CD4-positive, alpha-beta memory T cell (primary cell): ENCODE results near the gene OR6C70. TPM values are rescaled to one million over a fixed set of nuclear protein-coding genes. Genes with fewer than 3 reads are reported as not detected.

ENCODE experiments used
- CTCF ChIA-PET: fragments of 350-600 bp; sonication (Branson Sonifier 250); formaldehyde crosslinking; loops from one replicate; lab custom pipeline; 2021; ENCODE audit warnings: inconsistent platforms; ENCODE audit not compliant: partially characterized antibody; lab: Charles Lee
- POLR2A ChIA-PET: fragments of 350-600 bp; sonication (Branson Sonifier 250); formaldehyde crosslinking; loops from one replicate; lab custom pipeline; 2021; ENCODE audit not compliant: partially characterized antibody; lab: Charles Lee
- DNase-seq, 5 donors: peaks; one replicate each; pipeline versions ENCODE4 v3.0.0 to v3.0.0-alpha.2; 2020 to 2022; ENCODE audit warnings: mixed read lengths in 1 of 5
- H3K27ac ChIP-seq: one replicate; pipeline ENCODE4 v1.7.0; 2013; ENCODE audit warnings: low read depth, low read length
- H3K27me3 ChIP-seq: 2 replicates; pipeline ENCODE4 v1.7.0; 2013; ENCODE audit warnings: mild to moderate bottlenecking, low read length, moderate library complexity; ENCODE audit not compliant: insufficient read depth
- H3K36me3 ChIP-seq: 2 replicates; pipeline ENCODE4 v1.7.0; 2013; ENCODE audit warnings: mild to moderate bottlenecking, low read length, moderate library complexity; ENCODE audit not compliant: insufficient read depth
- H3K4me1 ChIP-seq: 2 replicates; pipeline ENCODE4 v1.7.0; 2013; ENCODE audit warnings: mild to moderate bottlenecking, low read length, moderate library complexity; ENCODE audit not compliant: insufficient read depth
- H3K4me3 ChIP-seq, 2 donors: one replicate each; pipeline ENCODE4 v1.7.0; 2013; ENCODE audit warnings: low read length in 2 of 2, mild to moderate bottlenecking in 1 of 2
- H3K9me3 ChIP-seq, 2 donors: one replicate each; pipeline ENCODE4 v1.7.0; 2013; ENCODE audit warnings: low read length in 2 of 2, control low read depth in 1 of 2; ENCODE audit not compliant: control insufficient read depth in 1 of 2
- H3K27ac Mint-ChIP-seq, 7 donors: one replicate each; pipeline ENCODE4 v1.8.0; 2020 to 2021; ENCODE audit warnings: mixed read lengths in 7 of 7, mild to moderate bottlenecking in 6 of 7, inconsistent platforms in 3 of 7, moderate library complexity in 3 of 7
- H3K27me3 Mint-ChIP-seq, 2 donors: one replicate each; pipeline ENCODE4 v1.8.0; 2020 to 2021; ENCODE audit warnings: mixed read lengths in 2 of 2
- H3K36me3 Mint-ChIP-seq, 2 donors: one replicate each; pipeline ENCODE4 v1.8.0; 2020 to 2021; ENCODE audit warnings: mixed read lengths in 2 of 2, inconsistent platforms in 1 of 2, mild to moderate bottlenecking in 1 of 2
- H3K4me1 Mint-ChIP-seq, 4 donors: one replicate each; pipeline ENCODE4 v1.8.0; 2020 to 2021; ENCODE audit warnings: mixed read lengths in 4 of 4, mild to moderate bottlenecking in 1 of 4
- H3K4me3 Mint-ChIP-seq, 8 donors: one replicate each; pipeline ENCODE4 v1.8.0; 2020 to 2021; ENCODE audit warnings: mixed read lengths in 8 of 8, mild to moderate bottlenecking in 7 of 8, moderate library complexity in 6 of 8, inconsistent platforms in 3 of 8
- H3K9me3 Mint-ChIP-seq, 8 donors: one replicate each; pipeline ENCODE4 v1.8.0; 2020 to 2021; ENCODE audit warnings: mixed read lengths in 8 of 8, mild to moderate bottlenecking in 5 of 8, inconsistent platforms in 3 of 8, moderate library complexity in 1 of 8
- intact Hi-C: fragments of 100-400 bp; cut with micrococcal nuclease; formaldehyde crosslinking; loops from one replicate; pipeline ENCODE4 v1.15.1; 2023
- polyA plus RNA-seq, 2 donors: library from polyadenylated mRNA; unstranded; fragments of 300-500 nt; fragmentation: Illumina TruSeq; gene quantifications; one replicate each; pipeline ENCODE4 v1.2.3, GENCODE V29; 2021
- total RNA-seq, 2 experiments: library from RNA; stranded (reverse); gene quantifications; one replicate each; pipeline ENCODE4 v1.2.3, GENCODE V29; 2021

The OR6C70 gene
- total RNA-seq (not detected), polyA plus RNA-seq (not detected)

DNA sequence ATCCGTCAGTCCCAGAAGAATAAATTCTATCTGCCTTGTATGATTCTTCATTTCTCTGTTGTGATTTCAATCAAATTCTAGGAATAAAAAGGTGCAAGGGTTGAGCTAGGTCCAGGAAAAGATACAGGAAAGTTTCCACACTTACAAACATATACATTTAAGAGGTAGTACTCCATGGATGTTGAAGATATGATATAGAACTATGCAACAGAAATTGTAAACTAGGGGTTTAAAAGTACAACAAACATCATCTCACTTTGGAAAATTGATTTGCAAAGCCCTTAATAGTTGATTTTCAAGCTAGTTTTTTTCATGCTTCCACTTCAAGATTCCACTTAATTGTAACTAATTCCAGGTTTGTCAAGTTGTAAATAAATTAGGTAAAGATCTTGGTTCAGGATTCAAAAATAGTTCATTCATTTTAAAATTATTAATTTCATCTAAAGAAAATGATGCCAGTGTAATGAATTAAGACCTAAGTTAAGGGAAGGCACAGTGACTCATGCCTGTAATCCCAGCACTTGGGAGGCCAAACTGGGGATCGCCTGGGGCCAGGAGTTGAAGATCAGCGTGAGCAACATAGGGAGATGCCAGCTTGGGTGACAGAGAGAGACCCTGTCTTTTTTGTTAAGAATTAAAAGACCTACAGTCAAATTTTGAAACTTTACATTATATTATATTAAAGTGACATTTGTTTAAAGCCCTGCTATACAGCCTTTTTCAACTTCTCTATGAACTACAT is at the start of gene OR6C70:
Gene OR6C70 (minus strand): TSS at position 51 of the 742 bp plus-strand sequence. CDS start 0 bp downstream, at position 51.
- H3K36me3 Mint-ChIP-seq = no peaks in the 10 kb centered on the region
- H3K9me3 Mint-ChIP-seq = no peaks in the 10 kb centered on the region
- H3K4me3 Mint-ChIP-seq = no peak within 1 kb of the TSS
- Histone ChIP-seq H3K9me3 (no peaks in the 10 kb centered on the region), H3K36me3 (no peaks in the 10 kb centered on the region), H3K27me3 (no peaks in the 10 kb centered on the region), H3K27ac (no peak within 1 kb of the TSS), H3K4me1 (no peaks in the 10 kb centered on the region), H3K4me3 (no peak within 1 kb of the TSS)
- no peak for DNase-seq
- peaks cover 6 to 9% of the 10 kb centered on the region in 2 donors for H3K27me3 Mint-ChIP-seq
- POLR2A ChIA-PET = no interaction called here
- CTCF ChIA-PET = no interaction called here
- intact Hi-C loops = no loop called here
- H3K4me1 Mint-ChIP-seq = no peaks in the 10 kb centered on the region
- no peak within 1 kb of the TSS for H3K27ac Mint-ChIP-seq

DNA sequence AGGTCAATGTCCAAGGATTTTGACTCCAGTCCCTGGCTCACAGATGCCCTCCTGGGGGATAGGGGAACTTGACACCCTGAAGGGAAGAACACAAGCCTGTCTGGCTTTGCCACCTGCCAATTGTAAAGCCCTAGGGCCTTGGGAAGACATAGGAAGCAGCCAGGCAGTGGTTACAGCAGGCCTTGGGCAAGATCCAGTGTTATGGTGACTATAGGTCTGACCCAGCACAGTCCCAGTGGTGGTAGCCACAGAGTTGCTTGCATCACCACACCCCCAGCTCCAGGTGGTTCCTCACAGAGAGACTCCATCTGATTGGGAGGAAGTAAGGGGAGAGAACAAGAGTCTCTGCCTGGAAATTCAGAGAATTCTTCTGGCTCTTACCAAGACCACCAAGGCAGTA is 46.5 kb upstream of the OR6C70 start:
- H3K36me3 ChIP-seq = no peaks in the 10 kb centered on the region
- DNase-seq = no peak
- CTCF ChIA-PET = no interaction called here
- Mint-ChIP-seq H3K27ac (no peak overlapping the region), H3K4me1 (no peaks in the 10 kb centered on the region), H3K27me3 (peaks cover 14% of the 10 kb centered on the region in 2 donors), H3K4me3 (no peak overlapping the region), H3K9me3 (peaks cover 0 to 5% (median 4%) of the 10 kb centered on the region in 8 donors), H3K36me3 (peaks cover 0 to 2% of the 10 kb centered on the region in 2 donors)
- H3K27ac ChIP-seq = no peak overlapping the region
- no peaks in the 10 kb centered on the region for H3K4me1 ChIP-seq
- H3K27me3 ChIP-seq = no peaks in the 10 kb centered on the region
- POLR2A ChIA-PET = no interaction called here
- intact Hi-C loops = no loop called here
- no peak overlapping the region for H3K4me3 ChIP-seq
- H3K9me3 ChIP-seq = no peaks in the 10 kb centered on the region

DNA sequence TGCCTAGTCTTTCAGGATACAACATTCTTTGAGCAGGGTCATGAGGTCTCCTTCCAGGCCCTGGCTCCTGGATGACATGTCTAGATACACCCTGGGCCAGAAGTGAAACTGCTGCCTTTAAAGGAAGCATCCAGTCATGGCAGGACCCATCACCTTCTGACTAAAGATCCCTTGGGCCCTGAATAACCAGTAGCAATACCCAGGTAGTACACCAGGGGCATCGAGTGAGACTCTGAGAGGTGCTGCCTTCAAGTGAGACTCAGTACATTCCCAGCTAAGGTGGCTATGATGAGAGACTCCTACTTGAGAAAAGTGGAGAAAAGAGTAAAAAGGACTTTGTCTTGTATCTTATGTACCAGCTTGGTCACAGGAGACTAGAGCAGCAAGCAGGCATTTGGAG is 45.8 kb upstream of the OR6C70 start:
- Histone ChIP-seq H3K27me3 (no peaks in the 10 kb centered on the region), H3K4me3 (no peak overlapping the region), H3K36me3 (no peaks in the 10 kb centered on the region), H3K27ac (no peak overlapping the region), H3K9me3 (no peaks in the 10 kb centered on the region), H3K4me1 (no peaks in the 10 kb centered on the region)
- POLR2A ChIA-PET = no interaction called here
- peaks cover 0 to 5% (median 2%) of the 10 kb centered on the region in 8 donors for H3K9me3 Mint-ChIP-seq
- H3K27ac Mint-ChIP-seq = no peak overlapping the region
- H3K4me1 Mint-ChIP-seq = no peaks in the 10 kb centered on the region
- CTCF ChIA-PET = no interaction called here
- H3K4me3 Mint-ChIP-seq = no peak overlapping the region
- peaks cover 0 to 2% of the 10 kb centered on the region in 2 donors for H3K36me3 Mint-ChIP-seq
- peaks cover 14% of the 10 kb centered on the region in 2 donors for H3K27me3 Mint-ChIP-seq
- DNase-seq = peak in 1 of 5 donors; percentile 32
- intact Hi-C loops = no loop called here

DNA sequence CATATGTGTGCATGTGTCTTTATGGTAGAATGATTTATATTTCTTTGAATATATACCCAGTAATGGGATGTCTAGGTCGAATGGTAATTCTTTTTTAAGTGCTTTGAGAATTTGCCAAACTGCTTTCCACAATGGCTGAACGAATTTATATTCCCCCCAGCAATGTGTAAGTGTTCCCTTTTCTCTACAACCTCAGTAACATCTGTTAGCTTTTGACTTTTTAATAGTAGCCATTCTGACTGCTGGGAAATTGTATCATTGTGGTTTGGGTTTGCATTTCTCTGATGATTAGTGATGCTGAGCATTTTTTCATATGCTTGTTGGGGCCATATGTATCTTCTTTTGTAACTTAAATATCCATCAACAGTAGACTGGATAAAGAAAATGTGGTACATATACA is 31.7 kb upstream of the OR6C70 start:
- H3K27ac Mint-ChIP-seq = no peak overlapping the region
- DNase-seq = no peak
- intact Hi-C loops = no loop called here
- no peak overlapping the region for H3K27ac ChIP-seq
- H3K27me3 ChIP-seq = no peaks in the 10 kb centered on the region
- H3K4me3 ChIP-seq = no peak overlapping the region
- ChIA-PET POLR2A (no interaction called here), CTCF (no interaction called here)
- H3K36me3 Mint-ChIP-seq = no peaks in the 10 kb centered on the region
- H3K9me3 Mint-ChIP-seq = peaks cover 0 to 5% (median 0%) of the 10 kb centered on the region in 8 donors
- peaks cover 4 to 12% of the 10 kb centered on the region in 2 donors for H3K27me3 Mint-ChIP-seq
- H3K4me1 ChIP-seq = no peaks in the 10 kb centered on the region
- H3K36me3 ChIP-seq = no peaks in the 10 kb centered on the region
- no peak overlapping the region for H3K4me3 Mint-ChIP-seq
- H3K4me1 Mint-ChIP-seq = peaks cover 0 to 3% (median 0%) of the 10 kb centered on the region in 4 donors
- H3K9me3 ChIP-seq = no peaks in the 10 kb centered on the region

DNA sequence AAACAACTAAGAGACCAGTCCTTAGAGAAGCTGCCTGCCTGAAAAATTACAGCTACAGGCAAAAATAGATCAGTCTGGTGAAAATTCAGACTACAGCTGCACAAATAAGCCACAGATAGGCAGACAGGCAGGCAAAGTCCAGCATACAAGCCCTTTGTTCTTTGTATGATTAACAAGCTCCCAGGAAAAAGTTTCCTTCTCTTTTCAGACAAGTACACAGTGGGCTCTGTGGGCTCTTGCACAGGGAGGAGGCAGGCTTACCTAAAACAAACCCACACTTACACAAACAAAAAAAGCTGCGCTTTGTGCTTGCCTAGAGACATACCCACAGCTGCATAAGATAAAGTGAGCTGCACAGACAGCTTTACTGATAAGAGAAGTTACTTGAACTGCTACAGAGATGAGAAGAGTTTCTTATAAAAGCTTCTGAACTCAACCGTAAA is 29.9 kb upstream of the OR6C70 start:
- ChIA-PET POLR2A (no interaction called here), CTCF (interaction anchor here (0.9 kb wide), 1 partner anchor 14 kb away, joined by 3 read pairs; no protein-coding TSS in a partner anchor)
- DNase-seq = no peak
- Mint-ChIP-seq H3K9me3 (peaks cover 0 to 2% (median 0%) of the 10 kb centered on the region in 8 donors), H3K36me3 (no peaks in the 10 kb centered on the region), H3K4me1 (peaks cover 0 to 3% (median 0%) of the 10 kb centered on the region in 4 donors), H3K27me3 (peaks cover 0 to 12% of the 10 kb centered on the region in 2 donors), H3K4me3 (no peak overlapping the region), H3K27ac (no peak overlapping the region)
- Histone ChIP-seq H3K27me3 (no peaks in the 10 kb centered on the region), H3K36me3 (no peaks in the 10 kb centered on the region), H3K9me3 (no peaks in the 10 kb centered on the region), H3K27ac (no peak overlapping the region), H3K4me3 (no peak overlapping the region), H3K4me1 (no peaks in the 10 kb centered on the region)
- intact Hi-C loops = no loop called here

DNA sequence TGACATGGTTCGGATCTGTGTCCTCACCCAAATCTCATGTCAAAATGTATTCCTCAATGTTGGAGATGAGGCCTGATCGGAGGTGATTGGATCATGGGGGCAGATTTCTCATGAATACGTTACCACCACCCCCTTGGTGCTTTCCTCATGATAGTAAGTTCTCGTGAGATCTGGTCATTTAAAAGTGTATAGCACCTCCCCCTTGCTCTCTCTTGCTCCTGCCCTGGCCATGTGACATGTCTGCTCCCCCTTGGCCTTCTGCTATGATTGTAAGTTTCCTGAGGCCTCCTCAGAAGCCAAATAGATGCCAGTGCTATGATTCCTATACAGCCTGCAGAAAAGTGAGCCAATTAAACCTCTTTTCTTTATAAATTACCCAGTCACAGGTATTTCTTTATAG is 29.3 kb upstream of the OR6C70 start:
- intact Hi-C loops = no loop called here
- peaks cover 0 to 11% of the 10 kb centered on the region in 2 donors for H3K27me3 Mint-ChIP-seq
- POLR2A ChIA-PET = no interaction called here
- H3K4me3 Mint-ChIP-seq = no peak overlapping the region
- CTCF ChIA-PET = interaction anchor here (0.9 kb wide), 1 partner anchor 15 kb away, joined by 3 read pairs; no protein-coding TSS in a partner anchor
- H3K4me1 Mint-ChIP-seq = peaks cover 0 to 3% (median 0%) of the 10 kb centered on the region in 4 donors
- no peak overlapping the region for H3K27ac ChIP-seq
- no peak overlapping the region for H3K4me3 ChIP-seq
- H3K36me3 ChIP-seq = no peaks in the 10 kb centered on the region
- H3K27me3 ChIP-seq = no peaks in the 10 kb centered on the region
- no peaks in the 10 kb centered on the region for H3K36me3 Mint-ChIP-seq
- H3K9me3 Mint-ChIP-seq = peaks cover 0 to under 1% (median 0%) of the 10 kb centered on the region in 8 donors
- no peak overlapping the region for H3K27ac Mint-ChIP-seq
- H3K4me1 ChIP-seq = no peaks in the 10 kb centered on the region
- no peak for DNase-seq
- no peaks in the 10 kb centered on the region for H3K9me3 ChIP-seq

DNA sequence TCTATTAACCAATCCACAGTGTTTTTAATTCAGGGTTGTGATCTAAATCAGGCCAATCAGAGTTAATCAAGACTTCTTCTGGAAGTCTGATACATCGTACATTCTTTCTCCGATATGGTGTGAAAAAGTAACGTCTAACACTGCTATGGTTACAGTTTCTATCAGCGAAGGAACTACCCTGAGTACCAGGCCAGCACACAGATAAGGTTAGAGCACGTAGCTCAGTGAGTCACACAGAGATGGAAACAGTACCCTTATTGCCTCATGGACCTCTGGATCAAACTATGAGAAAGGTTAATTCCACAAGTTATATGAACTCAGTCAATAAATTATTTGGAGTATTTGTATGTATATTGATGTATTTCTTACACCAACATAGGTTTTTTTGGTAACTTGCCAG is 25.6 kb upstream of the OR6C70 start:
- Histone ChIP-seq H3K27ac (no peak overlapping the region), H3K36me3 (no peaks in the 10 kb centered on the region), H3K4me3 (no peak overlapping the region), H3K4me1 (no peaks in the 10 kb centered on the region), H3K27me3 (no peaks in the 10 kb centered on the region), H3K9me3 (no peaks in the 10 kb centered on the region)
- no peaks in the 10 kb centered on the region for H3K36me3 Mint-ChIP-seq
- H3K27ac Mint-ChIP-seq = no peak overlapping the region
- peaks cover 0 to 3% (median 0%) of the 10 kb centered on the region in 4 donors for H3K4me1 Mint-ChIP-seq
- intact Hi-C loops = no loop called here
- H3K9me3 Mint-ChIP-seq = no peaks in the 10 kb centered on the region
- H3K4me3 Mint-ChIP-seq = no peak overlapping the region
- no peak for DNase-seq
- POLR2A ChIA-PET = no interaction called here
- CTCF ChIA-PET = no interaction called here
- peaks cover 0 to 11% of the 10 kb centered on the region in 2 donors for H3K27me3 Mint-ChIP-seq
